ENCODE measurements around the gene IFT122.
"Not testable (repeated sequence)": the region's sequence is repeated elsewhere in the genome, so short reads cannot be mapped to it uniquely, and the experiment has no call there.

Gene IFT122

GRCh38 chr3:129403450-129403849 is 36.6 kb upstream of the IFT122 start:
- H3K27me3 ChIP-seq (replicated peaks; ENCODE audit: control insufficient read depth, insufficient read depth, low read length): no peaks in the 10 kb centered on the region
- no peak for DNase-seq (ENCODE audit: low read depth)
- H3K9me3 ChIP-seq (ENCODE audit: control insufficient read depth, low read length): no peaks in the 10 kb centered on the region
- H3K9ac ChIP-seq (ENCODE audit: low read length): no peak overlapping the region
- H3K36me3 ChIP-seq (ENCODE audit: control insufficient read depth, insufficient read depth, low read length, severe bottlenecking): no peaks in the 10 kb centered on the region
- H3K4me3 ChIP-seq (ENCODE audit: low read length): no peak overlapping the region
- H3K4me1 ChIP-seq (ENCODE audit: control insufficient read depth, insufficient read depth, low read length): peaks cover under 1% of the 10 kb centered on the region

- Histone ChIP-seq H3K4me3 (ENCODE audit: low read length) (no peak overlapping the region), H3K36me3 (ENCODE audit: control insufficient read depth, insufficient read depth, low read length, severe bottlenecking) (no peaks in the 10 kb centered on the region), H3K4me1 (ENCODE audit: control insufficient read depth, insufficient read depth, low read length) (no peaks in the 10 kb centered on the region), H3K9ac (ENCODE audit: low read length) (no peak overlapping the region), H3K9me3 (ENCODE audit: control insufficient read depth, low read length) (no peaks in the 10 kb centered on the region), H3K27me3 (replicated peaks; ENCODE audit: control insufficient read depth, insufficient read depth, low read length) (no peaks in the 10 kb centered on the region)
- no peak for DNase-seq (ENCODE audit: low read depth)
Measured at GRCh38 chr3:129404130-129404529, 35.9 kb upstream of the IFT122 start.

GRCh38 chr3:129404610-129405009 is 35.4 kb upstream of the IFT122 start:
- H3K4me1 ChIP-seq (ENCODE audit: control insufficient read depth, insufficient read depth, low read length): no peaks in the 10 kb centered on the region
- no peak overlapping the region for H3K4me3 ChIP-seq (ENCODE audit: low read length)
- DNase-seq (ENCODE audit: low read depth): no peak
- H3K27me3 ChIP-seq (replicated peaks; ENCODE audit: control insufficient read depth, insufficient read depth, low read length): no peaks in the 10 kb centered on the region
- H3K36me3 ChIP-seq (ENCODE audit: control insufficient read depth, insufficient read depth, low read length, severe bottlenecking): no peaks in the 10 kb centered on the region
- no peaks in the 10 kb centered on the region for H3K9me3 ChIP-seq (ENCODE audit: control insufficient read depth, low read length)
- no peak overlapping the region for H3K9ac ChIP-seq (ENCODE audit: low read length)

- Histone ChIP-seq H3K9me3 (ENCODE audit: control insufficient read depth, low read length) (no peaks in the 10 kb centered on the region), H3K27me3 (replicated peaks; ENCODE audit: control insufficient read depth, insufficient read depth, low read length) (no peaks in the 10 kb centered on the region), H3K9ac (ENCODE audit: low read length) (no peak overlapping the region), H3K36me3 (ENCODE audit: control insufficient read depth, insufficient read depth, low read length, severe bottlenecking) (no peaks in the 10 kb centered on the region), H3K4me3 (ENCODE audit: low read length) (no peak overlapping the region), H3K4me1 (ENCODE audit: control insufficient read depth, insufficient read depth, low read length) (peaks cover 6% of the 10 kb centered on the region)
- peak; percentile 54 for DNase-seq (ENCODE audit: low read depth)
Measured at GRCh38 chr3:129409541-129409940, 30.5 kb upstream of the IFT122 start.

- no peaks in the 10 kb centered on the region for H3K36me3 ChIP-seq (ENCODE audit: control insufficient read depth, insufficient read depth, low read length, severe bottlenecking)
- no peaks in the 10 kb centered on the region for H3K9me3 ChIP-seq (ENCODE audit: control insufficient read depth, low read length)
- no peak overlapping the region for H3K4me3 ChIP-seq (ENCODE audit: low read length)
- H3K4me1 ChIP-seq (ENCODE audit: control insufficient read depth, insufficient read depth, low read length): peaks cover 6% of the 10 kb centered on the region
- H3K9ac ChIP-seq (ENCODE audit: low read length): no peak overlapping the region
- no peak for DNase-seq (ENCODE audit: low read depth)
- H3K27me3 ChIP-seq (replicated peaks; ENCODE audit: control insufficient read depth, insufficient read depth, low read length): no peaks in the 10 kb centered on the region
Measured at GRCh38 chr3:129410971-129411370, 29.1 kb upstream of the IFT122 start.

- DNase-seq (ENCODE audit: low read depth): no peak
- H3K4me1 ChIP-seq (ENCODE audit: control insufficient read depth, insufficient read depth, low read length): peaks cover 6% of the 10 kb centered on the region
- no peak overlapping the region for H3K4me3 ChIP-seq (ENCODE audit: low read length)
- no peak overlapping the region for H3K9ac ChIP-seq (ENCODE audit: low read length)
- no peaks in the 10 kb centered on the region for H3K27me3 ChIP-seq (replicated peaks; ENCODE audit: control insufficient read depth, insufficient read depth, low read length)
- no peaks in the 10 kb centered on the region for H3K9me3 ChIP-seq (ENCODE audit: control insufficient read depth, low read length)
- no peaks in the 10 kb centered on the region for H3K36me3 ChIP-seq (ENCODE audit: control insufficient read depth, insufficient read depth, low read length, severe bottlenecking)
Measured at GRCh38 chr3:129412542-129413198, 27.4 kb upstream of the IFT122 start.

- DNase-seq (ENCODE audit: low read depth); H3K9ac ChIP-seq (ENCODE audit: low read length); H3K9me3 ChIP-seq (ENCODE audit: control insufficient read depth, low read length); H3K27me3 ChIP-seq (replicated peaks; ENCODE audit: control insufficient read depth, insufficient read depth, low read length); H3K4me1 ChIP-seq (ENCODE audit: control insufficient read depth, insufficient read depth, low read length); H3K36me3 ChIP-seq (ENCODE audit: control insufficient read depth, insufficient read depth, low read length, severe bottlenecking); H3K4me3 ChIP-seq (ENCODE audit: low read length): not testable (repeated sequence)
Measured at GRCh38 chr3:129413238-129413637, 26.8 kb upstream of the IFT122 start.

- no peaks in the 10 kb centered on the region for H3K27me3 ChIP-seq (replicated peaks; ENCODE audit: control insufficient read depth, insufficient read depth, low read length)
- H3K4me3 ChIP-seq (ENCODE audit: low read length): no peak overlapping the region
- no peaks in the 10 kb centered on the region for H3K36me3 ChIP-seq (ENCODE audit: control insufficient read depth, insufficient read depth, low read length, severe bottlenecking)
- no peak overlapping the region for H3K9ac ChIP-seq (ENCODE audit: low read length)
- peak; percentile 52 for DNase-seq (ENCODE audit: low read depth)
- no peaks in the 10 kb centered on the region for H3K9me3 ChIP-seq (ENCODE audit: control insufficient read depth, low read length)
- H3K4me1 ChIP-seq (ENCODE audit: control insufficient read depth, insufficient read depth, low read length): peaks cover 6% of the 10 kb centered on the region
Measured at GRCh38 chr3:129413687-129414506, 26.1 kb upstream of the IFT122 start.

GRCh38 chr3:129415378-129415777 is 24.6 kb upstream of the IFT122 start:
- Histone ChIP-seq H3K36me3 (ENCODE audit: control insufficient read depth, insufficient read depth, low read length, severe bottlenecking) (no peaks in the 10 kb centered on the region), H3K9me3 (ENCODE audit: control insufficient read depth, low read length) (no peaks in the 10 kb centered on the region), H3K4me3 (ENCODE audit: low read length) (no peak overlapping the region), H3K27me3 (replicated peaks; ENCODE audit: control insufficient read depth, insufficient read depth, low read length) (no peaks in the 10 kb centered on the region), H3K4me1 (ENCODE audit: control insufficient read depth, insufficient read depth, low read length) (peaks cover 6% of the 10 kb centered on the region), H3K9ac (ENCODE audit: low read length) (no peak overlapping the region)
- no peak for DNase-seq (ENCODE audit: low read depth)

GRCh38 chr3:129415830-129416229 is 24.2 kb upstream of the IFT122 start:
- Histone ChIP-seq H3K27me3 (replicated peaks; ENCODE audit: control insufficient read depth, insufficient read depth, low read length) (no peaks in the 10 kb centered on the region), H3K36me3 (ENCODE audit: control insufficient read depth, insufficient read depth, low read length, severe bottlenecking) (no peaks in the 10 kb centered on the region), H3K9me3 (ENCODE audit: control insufficient read depth, low read length) (no peaks in the 10 kb centered on the region), H3K4me3 (ENCODE audit: low read length) (no peak overlapping the region), H3K4me1 (ENCODE audit: control insufficient read depth, insufficient read depth, low read length) (peaks cover 6% of the 10 kb centered on the region), H3K9ac (ENCODE audit: low read length) (no peak overlapping the region)
- DNase-seq (ENCODE audit: low read depth): no peak

GRCh38 chr3:129416415-129416814 is 23.6 kb upstream of the IFT122 start:
- no peaks in the 10 kb centered on the region for H3K9me3 ChIP-seq (ENCODE audit: control insufficient read depth, low read length)
- H3K27me3 ChIP-seq (replicated peaks; ENCODE audit: control insufficient read depth, insufficient read depth, low read length): no peaks in the 10 kb centered on the region
- peaks cover 6% of the 10 kb centered on the region for H3K4me1 ChIP-seq (ENCODE audit: control insufficient read depth, insufficient read depth, low read length)
- DNase-seq (ENCODE audit: low read depth): no peak
- H3K4me3 ChIP-seq (ENCODE audit: low read length): no peak overlapping the region
- H3K36me3 ChIP-seq (ENCODE audit: control insufficient read depth, insufficient read depth, low read length, severe bottlenecking): no peaks in the 10 kb centered on the region
- H3K9ac ChIP-seq (ENCODE audit: low read length): no peak overlapping the region

Data from adipocyte (in vitro differentiated cells).